Stimulated activated naive B cell treated with anti-CD40 and anti-IgM and Interleukin-4, amounts not matched to agents 10 μg/mL and 1 μg/mL and 100 μg/mL, for 72 hours (primary cell): ENCODE measurements around the gene GRN.

Experiments
- ATAC-seq, 2 donors: fragments of 150-1000 bp; cut with Tn5 transposase; replicated peaks; 2 replicates each; pipeline ENCODE4 v1.10.0; 2021; ENCODE audit warnings: moderate library complexity in 1 of 2
- DNase-seq: peaks from one replicate; pipeline ENCODE4 v3.0.0; 2021
- H3K27ac Mint-ChIP-seq: one replicate; pipeline ENCODE4 v1.8.0; 2022; ENCODE audit warnings: mild to moderate bottlenecking, mixed read lengths
- H3K27me3 Mint-ChIP-seq, 2 donors: one replicate each; pipeline ENCODE4 v1.8.0; 2022; ENCODE audit warnings: mixed read lengths in 2 of 2
- H3K36me3 Mint-ChIP-seq, 2 donors: one replicate each; pipeline ENCODE4 v1.8.0; 2022; ENCODE audit warnings: mixed read lengths in 2 of 2, mild to moderate bottlenecking in 1 of 2
- H3K4me1 Mint-ChIP-seq, 2 donors: one replicate each; pipeline ENCODE4 v1.8.0; 2022; ENCODE audit warnings: mixed read lengths in 2 of 2, mild to moderate bottlenecking in 1 of 2
- H3K4me3 Mint-ChIP-seq, 2 donors: one replicate each; pipeline ENCODE4 v1.8.0; 2022; ENCODE audit warnings: mild to moderate bottlenecking in 2 of 2, mixed read lengths in 2 of 2, moderate library complexity in 1 of 2
- H3K9me3 Mint-ChIP-seq, 2 donors: one replicate each; pipeline ENCODE4 v1.8.0; 2022; ENCODE audit warnings: mixed read lengths in 2 of 2, mild to moderate bottlenecking in 1 of 2

GRN gene

GRCh38 chr17:44314869-44315661, 30.0 kb upstream of the GRN start:
- Mint-ChIP-seq H3K9me3 (peaks cover 3% of the 10 kb centered on the region in 2 donors), H3K36me3 (peaks cover 21 to 24% of the 10 kb centered on the region in 2 donors), H3K27ac (peak overlapping the region; percentile 52), H3K27me3 (peaks cover 58 to 64% of the 10 kb centered on the region in 2 donors), H3K4me3 (peak overlapping the region; percentile 72 to 79), H3K4me1 (peaks cover 17 to 18% of the 10 kb centered on the region in 2 donors)
- ATAC-seq (peak; percentile 73 to 76), DNase-seq (no peak)

- Mint-ChIP-seq H3K4me3 (peak overlapping the region; percentile 72 to 79), H3K4me1 (peaks cover 13 to 16% of the 10 kb centered on the region in 2 donors), H3K9me3 (peaks cover 3% of the 10 kb centered on the region in 2 donors), H3K27ac (peak overlapping the region; percentile 52), H3K36me3 (peaks cover 26 to 27% of the 10 kb centered on the region in 2 donors), H3K27me3 (peaks cover 54 to 64% of the 10 kb centered on the region in 2 donors)
- DNase-seq (no peak), ATAC-seq (peak in 1 of 2 donors; percentile 8)
These were observed 29.1 kb upstream of the GRN start for GRCh38 chr17:44315760-44316731.

DNA sequence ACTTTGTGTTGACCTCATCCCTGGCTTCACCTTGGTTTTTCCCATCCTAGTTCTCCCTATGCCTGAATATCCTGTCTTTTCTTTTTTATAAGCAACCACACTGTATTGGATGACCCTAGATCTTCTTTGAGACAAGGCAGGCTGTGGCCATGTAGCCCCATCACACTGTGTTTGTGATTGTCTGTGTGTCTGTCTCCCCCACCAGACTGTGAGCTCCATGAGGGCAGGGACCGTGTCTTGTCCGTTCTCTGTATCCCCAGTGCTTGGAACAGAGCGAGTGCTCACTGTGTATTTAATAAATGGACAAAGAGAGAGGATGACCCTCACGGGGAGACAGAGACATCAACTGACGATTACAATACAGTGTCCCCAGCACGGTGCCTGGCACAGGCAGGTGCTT, 27.6 kb upstream of the GRN start:
- H3K27ac Mint-ChIP-seq, result no peak overlapping the region
- H3K9me3 Mint-ChIP-seq, result peaks cover 3% of the 10 kb centered on the region in 2 donors
- peaks cover 38 to 40% of the 10 kb centered on the region in 2 donors for H3K36me3 Mint-ChIP-seq
- no peak for DNase-seq
- H3K4me3 Mint-ChIP-seq, result no peak overlapping the region
- no peak for ATAC-seq
- peaks cover 47 to 57% of the 10 kb centered on the region in 2 donors for H3K27me3 Mint-ChIP-seq
- H3K4me1 Mint-ChIP-seq, result peaks cover 21 to 24% of the 10 kb centered on the region in 2 donors

DNA sequence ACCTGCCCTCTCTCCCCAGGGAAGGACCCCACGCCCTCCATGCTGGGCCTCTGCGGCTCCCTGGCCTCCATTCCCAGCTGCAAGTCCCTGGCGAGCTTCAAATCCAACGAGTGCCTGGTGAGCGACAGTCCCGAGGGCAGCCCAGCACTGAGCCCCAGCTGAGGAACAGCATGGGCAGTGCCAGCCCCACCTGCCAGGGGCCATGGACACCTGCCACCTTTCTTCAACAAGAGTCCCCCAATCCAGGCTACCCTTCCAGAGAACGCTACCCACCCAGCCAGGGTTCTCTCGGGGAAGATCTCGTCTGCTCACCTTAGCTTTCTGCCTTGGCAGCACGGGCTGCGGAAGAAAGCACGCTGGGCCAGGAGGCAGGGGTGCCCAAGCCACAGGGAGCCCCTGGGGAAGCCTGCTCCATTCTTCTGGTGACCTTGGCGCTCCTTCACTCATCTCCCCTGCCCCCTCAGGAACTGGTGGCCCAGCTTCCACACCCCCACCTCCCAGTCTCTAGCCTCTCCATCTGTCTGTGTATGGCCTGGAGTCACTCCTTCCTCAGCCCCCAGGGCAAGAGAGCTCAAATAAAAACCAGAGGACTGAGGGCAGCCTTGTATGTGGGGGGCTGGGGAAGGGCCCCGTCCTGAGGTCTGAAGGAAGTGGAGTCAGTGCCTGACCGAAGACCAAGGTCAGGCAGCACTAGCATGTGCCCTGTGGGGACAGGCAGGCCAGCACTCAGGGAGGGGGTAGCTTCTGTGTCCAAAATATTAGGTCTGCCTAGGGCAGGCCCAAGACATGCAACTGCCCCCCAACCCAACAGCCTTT, 26.8 kb upstream of the GRN start:
- peaks cover 38 to 41% of the 10 kb centered on the region in 2 donors for H3K36me3 Mint-ChIP-seq
- H3K27ac Mint-ChIP-seq, result no peak overlapping the region
- peaks cover 21 to 24% of the 10 kb centered on the region in 2 donors for H3K4me1 Mint-ChIP-seq
- H3K9me3 Mint-ChIP-seq, result peaks cover 3% of the 10 kb centered on the region in 2 donors
- H3K27me3 Mint-ChIP-seq, result peaks cover 40 to 50% of the 10 kb centered on the region in 2 donors
- DNase-seq (no peak), ATAC-seq (no peak)
- H3K4me3 Mint-ChIP-seq, result no peak overlapping the region

GRCh38 chr17:44320066-44320465, 25.0 kb upstream of the GRN start:
- DNase-seq (no peak), ATAC-seq (no peak)
- H3K4me3 Mint-ChIP-seq, result no peak overlapping the region
- H3K9me3 Mint-ChIP-seq, result peaks cover 3% of the 10 kb centered on the region in 2 donors
- no peak overlapping the region for H3K27ac Mint-ChIP-seq
- H3K36me3 Mint-ChIP-seq, result peaks cover 39 to 43% of the 10 kb centered on the region in 2 donors
- H3K4me1 Mint-ChIP-seq, result peaks cover 28 to 33% of the 10 kb centered on the region in 2 donors
- peaks cover 26 to 34% of the 10 kb centered on the region in 2 donors for H3K27me3 Mint-ChIP-seq

DNA sequence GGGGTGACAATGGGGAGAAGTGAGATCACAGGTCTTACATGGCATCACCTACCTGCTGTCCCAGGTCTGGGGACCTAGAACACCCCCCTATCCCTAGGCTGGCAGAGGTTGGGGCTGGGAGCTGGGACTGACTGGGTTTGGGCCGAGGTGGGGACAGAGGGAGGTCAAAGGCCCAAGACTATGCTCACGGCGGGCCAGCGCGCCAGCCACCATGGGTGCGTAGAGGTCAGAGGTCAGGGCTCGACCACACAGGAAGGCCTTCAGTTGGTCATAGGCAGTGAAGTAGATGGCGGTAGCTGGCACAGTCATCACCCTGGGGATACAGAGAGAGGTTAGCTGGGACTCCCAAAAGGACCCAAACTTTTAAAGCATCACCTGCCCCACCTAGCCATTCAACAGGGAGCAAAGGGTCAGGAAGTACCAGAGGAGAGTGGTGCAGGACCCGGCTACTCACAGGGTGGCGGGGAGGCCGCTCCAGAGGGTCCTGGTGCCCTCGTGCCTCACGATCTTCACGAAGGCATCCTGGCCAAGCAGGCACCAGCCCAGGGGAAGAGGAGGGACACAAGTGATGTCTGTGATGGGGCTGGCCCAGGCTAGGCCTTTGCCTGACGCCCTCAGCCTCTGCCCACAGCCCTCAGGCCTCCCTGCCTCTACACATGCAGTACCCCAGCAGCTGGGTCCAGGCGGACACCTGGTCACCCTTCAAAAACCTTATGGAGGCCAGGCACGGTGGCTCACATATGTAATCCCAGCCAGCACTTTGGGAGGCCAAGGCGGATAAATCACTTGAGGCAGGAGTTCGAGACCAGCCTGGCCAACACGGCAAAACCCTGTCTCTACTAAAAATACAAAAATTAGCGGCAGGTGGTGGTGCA, 23.6 kb upstream of the GRN start:
- Mint-ChIP-seq H3K4me3 (no peak overlapping the region), H3K27me3 (peaks cover 15 to 22% of the 10 kb centered on the region in 2 donors), H3K36me3 (peaks cover 39 to 49% of the 10 kb centered on the region in 2 donors), H3K27ac (no peak overlapping the region), H3K9me3 (peaks cover 3% of the 10 kb centered on the region in 2 donors), H3K4me1 (peaks cover 22 to 30% of the 10 kb centered on the region in 2 donors)
- ATAC-seq (no peak), DNase-seq (no peak)

DNA sequence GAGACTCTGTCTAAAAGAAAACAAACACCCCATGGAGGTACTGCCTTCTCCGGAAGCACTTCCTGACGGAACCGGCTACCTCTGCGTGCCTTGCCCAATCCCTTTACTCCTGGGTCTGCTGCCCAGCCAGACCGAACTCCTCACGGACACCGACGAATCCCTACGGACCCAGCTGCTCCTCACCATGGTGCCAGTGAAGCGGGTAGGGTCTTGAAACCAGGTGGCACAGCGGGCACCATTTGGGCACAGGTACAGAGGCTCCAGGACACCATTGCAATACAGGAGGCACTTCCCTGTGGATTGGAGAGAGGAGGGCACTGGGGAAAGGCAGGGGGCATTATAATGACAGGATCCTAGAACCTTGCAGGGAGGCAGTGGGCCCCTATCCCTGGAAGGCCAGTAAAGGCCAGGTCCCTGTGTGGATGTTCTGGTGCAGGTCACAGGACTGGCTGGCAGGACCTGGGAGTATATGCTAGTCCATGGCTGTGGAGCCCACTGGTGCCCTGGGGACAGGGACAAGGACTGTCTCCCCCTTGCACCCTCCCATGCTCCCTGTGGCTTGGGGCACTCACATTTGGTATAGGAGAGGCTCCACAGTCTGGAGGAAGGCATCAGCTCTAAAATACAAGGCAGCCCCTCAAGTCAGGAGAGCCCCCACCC, 22.7 kb upstream of the GRN start:
- Mint-ChIP-seq H3K4me3 (no peak overlapping the region), H3K9me3 (peaks cover 2 to 3% of the 10 kb centered on the region in 2 donors), H3K27ac (no peak overlapping the region), H3K27me3 (peaks cover 12 to 13% of the 10 kb centered on the region in 2 donors), H3K36me3 (peaks cover 38 to 47% of the 10 kb centered on the region in 2 donors), H3K4me1 (peaks cover 24 to 34% of the 10 kb centered on the region in 2 donors)
- ATAC-seq (no peak), DNase-seq (no peak)

DNA sequence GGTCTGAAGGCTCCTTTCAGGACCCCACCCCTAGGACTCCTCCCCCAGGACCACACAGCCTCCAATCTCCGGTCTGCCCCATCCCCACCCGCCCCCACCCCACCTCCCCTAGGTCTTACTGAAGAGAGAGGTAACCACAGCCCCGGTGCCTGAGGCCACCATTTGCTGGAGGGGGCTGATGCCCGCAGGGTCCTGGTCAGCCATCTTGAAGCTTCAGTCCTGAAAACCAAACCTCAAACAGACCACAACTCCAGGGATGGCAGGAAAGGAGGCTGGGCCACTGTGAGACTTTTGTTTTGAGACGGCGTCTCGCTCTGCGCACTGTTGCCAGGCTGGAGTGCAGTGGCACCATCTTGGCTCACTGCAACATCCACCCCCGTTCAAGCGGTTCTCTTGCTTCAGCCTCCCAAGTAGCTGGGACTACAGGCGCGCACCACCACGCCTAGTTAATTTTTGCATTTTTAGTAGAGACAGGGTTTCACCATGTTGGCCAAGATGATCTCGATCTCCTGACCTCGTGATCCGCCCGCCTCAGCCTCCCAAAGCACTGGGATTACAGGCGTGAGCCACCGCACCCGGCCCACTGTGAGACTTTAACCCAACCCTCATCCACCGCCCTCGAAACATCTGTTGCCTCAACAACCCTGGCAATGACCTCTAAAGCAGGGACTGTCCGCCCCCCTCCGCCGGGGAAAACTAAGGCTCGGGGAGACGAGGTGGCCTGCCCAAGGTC, 21.6 kb upstream of the GRN start:
- ATAC-seq, result no peak
- peak overlapping the region; percentile 92 to 96 for H3K4me3 Mint-ChIP-seq
- H3K9me3 Mint-ChIP-seq, result no peaks in the 10 kb centered on the region
- peaks cover 28 to 36% of the 10 kb centered on the region in 2 donors for H3K36me3 Mint-ChIP-seq
- peaks cover under 1 to 1% of the 10 kb centered on the region in 2 donors for H3K27me3 Mint-ChIP-seq
- no peak for DNase-seq
- H3K27ac Mint-ChIP-seq, result no peak overlapping the region
- H3K4me1 Mint-ChIP-seq, result peaks cover 28 to 41% of the 10 kb centered on the region in 2 donors

GRCh38 chr17:44324092-44324570, 21.0 kb upstream of the GRN start:
- Mint-ChIP-seq H3K27ac (peak overlapping the region; percentile 71), H3K9me3 (no peaks in the 10 kb centered on the region), H3K4me3 (peak overlapping the region; percentile 92 to 96), H3K36me3 (peaks cover 24 to 32% of the 10 kb centered on the region in 2 donors), H3K27me3 (no peaks in the 10 kb centered on the region), H3K4me1 (peaks cover 28 to 41% of the 10 kb centered on the region in 2 donors)
- peak in 1 of 2 donors; percentile 1 for ATAC-seq
- no peak for DNase-seq

GRCh38 chr17:44324571-44325275, 20.4 kb upstream of the GRN start, which contains the start of gene SLC25A39:
Gene SLC25A39 (minus strand): TSS chr17:44324823. CDS start chr17:44323562, 1,261 bp downstream.
- Mint-ChIP-seq H3K9me3 (no peaks in the 10 kb centered on the region), H3K27ac (peak within 1 kb of the TSS; percentile 99), H3K4me3 (peak within 1 kb of the TSS; percentile 94 to 96), H3K36me3 (peaks cover 19 to 26% of the 10 kb centered on the region in 2 donors), H3K4me1 (peaks cover 24 to 41% of the 10 kb centered on the region in 2 donors), H3K27me3 (no peaks in the 10 kb centered on the region)
- peak; percentile 95 for DNase-seq
- peak; percentile 76 for ATAC-seq

DNA sequence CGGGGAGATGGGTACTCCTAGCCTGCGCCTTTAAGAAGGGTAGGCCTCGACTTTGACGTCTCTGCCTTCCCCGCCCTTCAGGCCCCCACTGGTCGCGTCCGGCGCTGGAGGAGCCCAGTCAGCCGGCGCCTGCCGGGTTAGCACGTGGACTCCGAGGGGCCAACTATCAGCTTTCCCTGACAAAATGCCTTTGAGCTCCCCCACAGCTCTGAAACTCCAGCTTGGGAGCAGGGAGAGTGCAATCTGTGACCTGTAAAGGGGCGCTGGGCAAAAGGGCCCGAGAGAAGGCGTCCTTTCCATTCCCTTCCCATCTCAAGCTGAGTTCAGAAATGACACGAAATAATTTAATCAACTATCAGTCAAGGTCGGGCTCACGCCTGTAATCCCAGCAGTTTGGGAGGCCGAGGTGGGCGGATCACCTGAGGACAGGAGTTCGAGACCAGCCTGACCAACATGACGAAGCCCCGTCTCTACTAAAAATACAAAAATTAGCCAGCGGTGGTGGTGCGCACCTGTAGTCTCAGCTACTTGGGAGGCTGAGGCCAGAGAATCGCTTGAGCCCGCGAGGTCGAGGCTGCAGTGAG, 18.1 kb upstream of the GRN start:
- H3K36me3 Mint-ChIP-seq, result peaks cover 5 to 14% of the 10 kb centered on the region in 2 donors
- H3K4me3 Mint-ChIP-seq, result peak overlapping the region; percentile 76 to 78
- H3K27me3 Mint-ChIP-seq, result no peaks in the 10 kb centered on the region
- H3K27ac Mint-ChIP-seq, result peak overlapping the region; percentile 89
- ATAC-seq, result peak; percentile 70 to 76
- H3K4me1 Mint-ChIP-seq, result peaks cover 23 to 41% of the 10 kb centered on the region in 2 donors
- DNase-seq, result peak; percentile 92
- no peaks in the 10 kb centered on the region for H3K9me3 Mint-ChIP-seq
